Keratinocyte (primary cell): ENCODE data around the gene GOLGA6A.

Experiments
- CTCF ChIP-seq, 3 experiments: IDR thresholded peaks in 1 of 3; conservative IDR thresholded peaks in 1 of 3; optimal IDR thresholded peaks in 1 of 3; 2 replicates in 2 of 3; 3 replicates in 1 of 3; pipeline versions ENCODE3 to v1.5.1; 2011; ENCODE audit warnings: low read length in 3 of 3, mild to moderate bottlenecking in 3 of 3, moderate library complexity in 2 of 3, control low read depth in 1 of 3, inconsistent platforms in 1 of 3; ENCODE audit not compliant: insufficient read depth in 2 of 3; ENCODE audit errors: extremely low read depth in 1 of 3
- EZH2 ChIP-seq: IDR thresholded peaks from one replicate; pipeline ENCODE4 v1.6.1; 2012; ENCODE audit warnings: inconsistent platforms, mild to moderate bottlenecking, low read length, moderate library complexity

GRCh38 chr15:74127255-74127953 is 45.1 kb upstream of the GOLGA6A start:
- TF ChIP-seq CTCF (optimal IDR thresholded peaks at IDR 0.05 in 1 of 3, IDR thresholded peaks at IDR 0.05 in 1 of 3, conservative IDR thresholded peaks at IDR 0.05 in 1 of 3; ENCODE audit: extremely low read depth in 1 of 3, insufficient read depth in 2 of 3, low read length in 3 of 3), result peak; percentile 57 to 100 (median 98)
- no peak for TF ChIP-seq EZH2
